ENCODE results near the gene CXXC4.

CXXC4 gene

DNA sequence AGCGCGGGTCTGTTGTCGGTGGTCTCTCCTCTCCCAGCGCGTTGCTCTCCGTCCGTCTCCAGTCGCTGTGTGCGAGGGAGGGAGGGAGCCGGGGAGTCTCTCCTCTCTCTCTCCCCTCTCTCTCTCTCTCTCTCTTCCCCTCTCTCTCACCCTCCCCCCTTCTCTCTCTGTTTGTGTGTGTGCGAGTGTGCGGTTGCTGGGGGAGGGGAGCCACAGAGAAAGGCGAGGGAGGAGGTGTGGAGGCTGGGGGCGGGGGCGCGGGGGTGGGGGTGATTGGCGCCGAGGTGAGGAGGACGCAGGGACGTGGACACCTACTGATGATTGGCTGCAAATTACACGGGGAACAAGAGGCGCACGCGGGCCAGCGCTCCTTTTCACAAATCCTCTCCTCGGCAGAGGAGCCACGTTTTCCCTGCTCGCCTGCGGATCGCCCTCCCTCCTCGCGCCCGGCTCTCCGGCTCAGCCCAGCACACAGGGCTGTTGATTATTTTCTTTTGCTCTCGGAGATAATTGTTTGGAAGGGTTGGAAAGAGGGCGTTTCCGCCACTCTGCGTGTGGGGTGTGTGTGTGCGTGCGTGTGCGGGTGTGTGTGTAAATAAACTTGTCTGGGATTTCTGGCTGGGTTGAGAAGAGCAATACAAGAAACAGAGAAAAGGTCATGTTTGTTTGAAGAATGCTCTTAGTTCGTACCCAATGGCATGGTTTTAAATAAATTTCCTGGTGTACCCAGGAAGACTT lies at the start of gene CXXC4:
Gene CXXC4 (minus strand): TSS at position 73 of the 738 bp plus-strand sequence. CDS start 3,092 bp downstream, outside the sequence.
- peak; percentile 85 for DNase-seq (ENCODE audit: low spot score)

DNA sequence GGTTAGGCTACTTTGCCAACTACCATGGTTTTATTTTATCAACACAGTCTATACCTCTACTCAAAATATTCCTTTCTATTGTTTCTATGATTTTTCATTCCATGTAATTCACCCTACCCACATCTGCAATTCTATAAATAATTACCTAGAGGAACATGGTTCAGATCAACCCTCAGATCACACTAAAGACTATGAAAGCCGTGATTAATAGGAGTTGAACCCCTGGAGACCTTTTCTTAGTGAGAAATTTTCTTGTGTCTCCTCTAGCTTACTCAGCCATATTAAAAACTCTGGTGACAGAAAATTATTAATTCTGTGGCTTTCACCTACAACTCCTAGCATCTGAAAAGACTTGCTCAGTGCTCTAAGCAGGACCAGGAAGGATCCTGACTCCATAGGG lies 38.5 kb upstream of the CXXC4 start:
- DNase-seq (ENCODE audit: low spot score): no peak

DNA sequence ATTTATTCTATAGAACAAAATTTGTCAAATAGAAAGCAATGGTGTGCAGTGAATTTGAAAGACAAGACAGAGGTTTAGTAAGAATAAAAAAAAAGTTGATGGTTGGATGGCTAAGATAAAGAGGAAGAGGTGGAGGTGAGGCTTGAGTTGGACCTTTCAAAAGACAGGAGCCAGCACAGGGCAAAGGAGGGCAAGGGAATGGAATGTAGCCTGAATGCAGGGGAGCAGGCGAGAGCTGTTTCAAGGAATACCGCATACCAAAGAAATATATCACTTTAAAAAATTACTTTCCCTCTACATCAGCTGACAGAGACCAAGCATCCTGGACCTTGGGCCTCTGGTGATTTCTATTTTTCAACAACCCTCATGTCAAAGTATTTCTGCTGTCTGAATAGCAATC lies 38.0 kb upstream of the CXXC4 start:
- DNase-seq (ENCODE audit: low spot score): no peak

DNA sequence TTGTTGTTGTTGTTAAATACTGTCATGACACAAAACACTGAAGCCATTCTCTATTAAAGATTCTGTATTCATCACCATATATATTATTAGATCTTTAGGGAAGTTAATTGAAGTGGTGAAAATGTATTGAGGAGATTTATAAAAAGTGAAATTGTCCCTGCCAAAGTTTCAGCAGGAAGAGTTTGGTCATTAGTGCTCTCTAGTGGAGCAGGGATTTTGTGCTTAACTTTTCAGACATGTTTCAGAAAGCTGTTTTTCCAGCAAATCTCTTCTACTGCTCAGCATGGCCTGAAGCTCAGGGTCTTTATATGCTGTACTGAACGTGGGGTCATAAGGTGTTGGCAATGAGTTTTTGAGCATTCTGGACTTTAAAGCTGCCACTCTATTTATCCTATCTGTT lies 36.7 kb upstream of the CXXC4 start:
- DNase-seq (ENCODE audit: low spot score): peak; percentile 55

DNA sequence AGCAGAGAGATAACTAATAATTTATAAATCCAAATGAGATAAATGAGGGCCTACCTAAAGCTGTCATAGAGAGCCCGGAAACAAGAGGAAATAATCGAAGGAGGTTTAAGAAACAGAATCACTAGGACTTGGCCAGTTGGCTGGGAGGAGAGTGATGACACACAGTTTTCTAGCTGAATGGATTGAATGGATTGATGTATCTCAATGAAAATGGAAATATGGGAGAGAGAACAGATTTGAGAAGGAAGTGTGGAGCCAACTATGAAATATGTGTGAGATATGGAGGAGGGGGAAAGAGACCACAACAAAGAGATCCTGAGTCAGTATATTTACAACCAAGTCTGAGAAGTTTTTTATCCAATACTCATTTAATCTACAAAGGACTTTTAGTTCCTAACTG lies 35.7 kb upstream of the CXXC4 start:
- no peak for DNase-seq (ENCODE audit: low spot score)

DNA sequence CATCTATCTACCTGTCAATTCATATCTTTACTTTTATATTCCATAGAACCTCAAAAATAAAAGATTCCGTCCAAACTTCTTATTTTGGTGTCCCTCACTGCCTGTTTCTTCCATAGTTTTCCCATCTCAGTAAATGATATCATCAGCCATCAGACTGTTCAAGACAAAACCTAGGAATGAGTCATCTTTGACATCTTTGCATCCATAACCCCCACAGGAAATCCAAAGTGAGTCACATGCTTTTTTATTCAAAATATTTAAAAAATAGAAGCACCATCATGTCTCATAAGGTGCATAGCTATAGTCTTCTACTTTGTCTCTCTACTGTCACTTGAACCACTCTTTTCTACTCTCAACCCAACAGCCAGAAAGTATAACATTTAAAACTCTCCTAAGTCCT lies 29.9 kb upstream of the CXXC4 start:
- DNase-seq (ENCODE audit: low spot score): no peak

DNA sequence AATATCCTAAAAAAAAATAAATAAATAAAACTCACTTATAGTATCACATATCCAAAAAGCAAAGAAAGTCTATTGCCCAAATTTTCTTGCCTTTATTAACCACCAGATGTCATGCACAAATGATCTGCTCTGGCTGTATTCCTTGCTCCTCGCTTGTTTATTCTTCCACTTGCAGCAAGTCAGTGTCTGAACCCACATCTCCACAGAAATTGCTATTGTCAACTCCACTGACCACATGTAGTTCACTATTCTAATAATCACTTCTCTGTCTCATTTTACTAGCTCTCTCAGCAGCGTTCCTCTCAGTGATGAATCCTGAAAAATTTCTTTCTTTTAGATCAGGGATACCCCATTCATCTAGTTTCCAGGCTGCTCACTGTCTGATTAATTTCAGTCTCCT lies 29.3 kb upstream of the CXXC4 start:
- peak; percentile 64 for DNase-seq (ENCODE audit: low spot score)

DNA sequence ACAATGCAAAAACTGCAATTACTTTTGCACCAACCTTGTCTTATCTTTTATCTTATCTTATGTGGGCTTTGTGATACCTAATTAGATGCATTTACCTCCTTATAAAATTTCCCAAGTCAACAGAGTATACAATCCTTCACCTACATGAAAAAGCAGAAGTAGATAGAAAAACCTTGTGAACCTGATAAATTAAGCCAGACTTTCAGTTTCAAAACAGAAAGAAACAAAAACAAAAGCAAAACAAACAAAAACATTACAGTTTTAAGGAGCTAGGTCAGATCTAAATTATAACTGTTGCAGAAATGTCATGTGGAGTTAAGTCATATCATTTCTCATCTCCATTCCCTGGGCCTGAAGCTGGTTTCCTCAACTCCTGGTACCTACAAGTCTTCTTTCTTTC lies 24.9 kb upstream of the CXXC4 start:
- no peak for DNase-seq (ENCODE audit: low spot score)

DNA sequence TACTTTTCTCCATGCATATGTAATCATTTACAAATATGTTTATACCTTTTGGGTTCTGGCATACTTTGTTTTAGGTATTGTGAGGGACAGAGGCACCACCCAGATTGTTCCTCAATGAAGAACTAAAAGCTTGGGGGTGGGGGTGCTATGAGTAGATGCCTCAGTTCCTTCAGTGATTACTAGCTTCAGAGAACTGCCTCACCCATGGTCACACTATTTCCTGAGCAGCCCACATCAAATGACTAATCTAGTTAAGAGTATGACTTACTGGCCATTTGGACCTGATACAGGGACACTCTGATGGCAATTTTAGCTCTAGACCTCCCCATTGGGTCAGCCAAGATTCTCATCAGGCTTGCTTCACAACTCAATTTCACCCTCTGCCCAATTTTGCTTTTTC lies 22.2 kb upstream of the CXXC4 start:
- DNase-seq (ENCODE audit: low spot score): no peak

DNA sequence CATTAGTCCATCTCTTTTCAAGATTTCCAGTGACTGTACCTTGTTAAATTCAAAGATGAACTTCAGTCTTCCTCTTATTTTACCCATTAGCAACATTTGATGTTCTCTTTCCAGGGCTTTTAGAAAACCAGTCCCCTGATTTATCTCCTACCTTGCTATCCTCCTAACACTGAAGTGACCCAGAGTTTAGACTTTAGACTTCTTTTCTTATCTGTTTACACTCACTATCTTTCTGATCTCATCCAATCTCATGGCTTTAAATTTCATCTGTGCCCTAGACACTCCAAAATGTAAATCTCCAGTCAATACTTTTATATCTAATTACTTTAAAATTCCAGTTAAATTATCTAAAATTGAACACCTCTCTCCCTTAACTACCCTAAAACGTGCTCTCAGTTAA lies 13.5 kb upstream of the CXXC4 start:
- no peak for DNase-seq (ENCODE audit: low spot score)

DNA sequence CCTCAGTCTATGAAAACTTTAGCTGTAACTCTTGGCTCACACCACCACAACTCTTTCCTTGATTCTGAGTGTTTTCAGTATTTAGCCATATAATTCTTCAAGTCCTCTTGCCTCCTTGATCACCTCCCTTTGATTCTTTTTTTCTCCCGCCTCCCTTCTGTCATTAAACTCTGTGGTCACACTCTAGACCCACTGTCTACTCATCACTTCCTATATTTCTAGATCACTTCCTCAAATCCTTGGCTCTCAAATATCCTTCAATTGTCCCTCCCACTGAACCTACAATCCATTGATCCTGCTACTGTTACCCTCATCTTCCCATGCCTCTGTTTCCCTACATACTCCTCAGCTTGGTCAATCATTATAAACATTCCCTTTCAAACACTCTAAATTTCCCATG lies 12.4 kb upstream of the CXXC4 start:
- DNase-seq (ENCODE audit: low spot score): no peak

DNA sequence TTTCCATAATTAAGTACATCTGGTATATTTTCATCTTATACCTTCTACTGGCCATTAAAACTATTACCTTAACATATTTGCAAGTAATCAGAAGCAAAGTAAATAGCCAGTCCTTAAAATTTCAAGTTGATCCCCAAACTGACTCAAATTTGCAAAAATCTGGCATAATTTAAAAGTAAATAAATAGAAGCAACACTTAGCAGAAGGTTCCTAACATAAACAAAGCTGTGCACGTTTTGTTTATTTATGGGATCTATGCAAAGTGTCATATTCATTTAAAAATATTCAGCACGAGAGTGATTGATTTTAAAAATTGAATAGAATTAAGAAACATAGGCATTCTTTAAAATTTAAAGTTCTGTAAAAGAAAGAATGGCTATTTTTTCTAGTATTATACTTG lies 9.8 kb upstream of the CXXC4 start:
- no peak for DNase-seq (ENCODE audit: low spot score)

DNA sequence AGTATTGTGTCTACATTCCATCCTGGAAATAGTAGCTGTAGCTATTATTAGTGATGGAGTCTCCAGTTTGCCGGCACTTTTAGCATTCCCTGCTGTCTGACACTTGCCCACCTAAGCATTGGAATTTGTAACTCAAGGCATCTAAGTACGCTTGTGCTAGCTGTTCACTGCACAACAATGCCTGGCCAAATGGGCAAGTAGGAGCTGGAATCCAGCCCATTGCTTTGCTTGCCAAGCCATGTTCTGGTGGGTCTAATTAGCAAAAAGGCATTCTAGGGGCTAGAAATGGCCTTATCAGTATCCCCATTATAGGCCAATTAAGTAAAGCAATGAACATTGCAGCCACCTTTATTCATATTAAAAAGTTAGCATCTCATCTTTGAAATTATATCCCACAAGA lies 7.8 kb upstream of the CXXC4 start:
- no peak for DNase-seq (ENCODE audit: low spot score)

DNA sequence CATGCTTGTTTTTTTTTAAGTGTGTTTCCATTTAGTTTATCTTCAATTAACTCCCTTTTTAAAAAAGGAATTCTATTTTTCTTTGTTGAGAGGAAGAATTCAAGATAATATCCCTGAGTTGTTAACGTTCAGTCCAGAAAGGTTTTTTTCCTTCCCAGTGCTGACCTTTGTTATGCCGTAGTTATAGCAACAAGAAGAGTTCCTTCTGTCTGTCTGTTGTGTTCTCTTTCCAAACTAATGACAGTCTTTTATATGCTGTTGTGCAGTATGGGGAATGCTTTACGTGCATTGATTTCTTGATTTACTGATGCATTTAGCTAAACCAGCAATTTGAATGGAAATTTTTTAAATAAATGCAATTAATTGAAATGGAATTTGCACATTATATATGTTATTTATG lies 6.6 kb upstream of the CXXC4 start:
- DNase-seq (ENCODE audit: low spot score): no peak

DNA sequence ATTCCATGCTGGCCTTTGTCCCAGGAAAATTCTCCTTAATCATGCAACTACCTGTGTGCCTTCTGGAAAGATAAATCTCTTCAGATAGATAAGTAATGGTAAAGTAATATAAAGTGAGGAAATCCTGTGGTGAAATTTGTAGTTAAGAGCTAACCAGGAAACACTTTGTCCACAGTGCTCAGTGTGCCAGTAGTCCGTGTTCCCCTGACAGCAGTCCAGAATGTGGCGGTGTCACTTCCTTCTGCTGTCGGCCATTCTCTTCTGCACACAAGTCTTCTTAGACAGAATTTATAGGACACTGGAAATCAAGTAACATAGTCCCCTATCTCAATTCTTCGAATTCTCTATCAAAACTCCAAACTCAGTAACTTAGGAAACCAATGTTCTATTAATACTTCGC lies 5.7 kb upstream of the CXXC4 start:
- peak; percentile 20 for DNase-seq (ENCODE audit: low spot score)

DNA sequence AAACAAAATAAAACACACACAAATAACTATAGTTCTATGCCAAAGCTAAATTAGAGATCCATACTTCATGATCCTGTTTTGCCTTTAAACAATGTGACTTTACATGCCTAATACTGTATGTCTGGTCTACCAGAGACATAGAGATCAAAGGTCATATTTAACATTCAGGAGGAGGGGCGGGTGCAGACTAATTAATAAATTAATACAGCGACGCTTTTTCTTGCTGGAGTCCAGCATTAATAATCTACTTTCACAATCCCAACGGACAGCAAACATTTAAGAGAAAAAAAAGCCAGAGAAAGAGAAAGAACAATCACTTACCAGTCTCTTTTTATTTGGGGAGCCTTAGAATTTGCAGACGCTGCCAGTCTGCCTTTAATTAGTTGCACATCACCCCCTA lies 509 bp downstream of the CXXC4 start:
- peak; percentile 51 for DNase-seq (ENCODE audit: low spot score)

DNA sequence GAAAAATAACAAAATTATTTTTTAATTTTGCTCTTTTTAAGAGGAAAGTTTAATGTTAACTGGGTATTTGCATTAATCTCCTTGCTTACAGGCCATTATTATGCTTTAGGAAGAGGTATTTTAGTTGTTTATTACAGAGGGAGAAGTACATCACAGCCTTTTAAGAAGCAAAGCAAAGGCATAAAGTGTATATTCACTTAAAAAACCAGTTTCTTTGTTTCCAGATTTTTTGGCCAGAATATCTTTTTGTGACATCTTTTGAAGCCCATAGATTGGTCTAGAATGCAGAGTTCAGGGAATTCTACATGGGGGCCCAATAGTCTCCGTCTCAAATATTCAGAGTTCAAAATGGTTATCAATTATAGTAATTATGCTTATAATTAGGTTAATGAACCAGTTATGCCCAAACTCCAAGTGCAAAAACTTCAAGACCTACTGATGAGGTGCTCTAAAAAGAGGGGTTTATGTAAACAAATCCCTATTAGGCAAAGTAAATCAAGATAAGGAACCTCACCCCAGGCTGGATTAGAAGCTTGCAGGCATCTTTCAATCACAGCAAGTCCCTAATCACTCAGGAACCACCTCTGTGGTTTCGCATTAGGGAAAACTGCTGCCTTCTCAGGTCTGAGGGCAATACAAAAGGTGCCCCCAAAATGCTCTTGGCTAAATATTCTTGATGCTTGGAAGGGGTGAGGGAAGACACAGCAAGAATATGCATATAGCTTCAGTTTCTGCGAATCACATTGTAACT lies 1.4 kb downstream of the CXXC4 start:
- DNase-seq (ENCODE audit: low spot score): peak; percentile 68

DNA sequence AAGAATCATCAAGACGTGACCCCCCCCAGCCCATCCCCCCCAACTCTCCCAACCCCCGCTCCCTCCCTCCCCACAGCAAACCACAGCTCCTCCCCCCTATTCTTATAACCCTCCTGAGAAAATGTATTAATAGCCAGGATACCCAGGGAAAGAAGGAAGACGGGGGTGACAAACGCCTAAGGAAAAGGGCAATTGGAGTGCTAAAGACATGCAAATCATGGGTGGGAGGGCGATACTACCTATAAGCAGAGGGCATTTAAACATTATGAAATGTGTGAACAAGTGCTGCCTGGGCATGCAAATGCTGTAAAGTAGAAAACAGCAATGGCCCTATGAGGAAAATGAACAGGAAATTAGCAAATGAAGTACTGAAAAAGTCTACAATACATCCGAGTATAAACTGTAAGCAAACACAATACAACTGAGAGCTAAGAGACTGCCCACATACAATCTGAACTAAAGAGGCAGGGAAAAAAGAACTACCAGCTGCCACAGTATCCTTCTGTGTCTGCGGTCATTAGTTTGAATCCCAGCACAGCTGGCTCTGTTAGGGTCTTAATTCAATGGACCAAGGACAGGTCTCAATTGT lies 2.4 kb downstream of the CXXC4 start:
- peak; percentile 79 for DNase-seq (ENCODE audit: low spot score)

DNA sequence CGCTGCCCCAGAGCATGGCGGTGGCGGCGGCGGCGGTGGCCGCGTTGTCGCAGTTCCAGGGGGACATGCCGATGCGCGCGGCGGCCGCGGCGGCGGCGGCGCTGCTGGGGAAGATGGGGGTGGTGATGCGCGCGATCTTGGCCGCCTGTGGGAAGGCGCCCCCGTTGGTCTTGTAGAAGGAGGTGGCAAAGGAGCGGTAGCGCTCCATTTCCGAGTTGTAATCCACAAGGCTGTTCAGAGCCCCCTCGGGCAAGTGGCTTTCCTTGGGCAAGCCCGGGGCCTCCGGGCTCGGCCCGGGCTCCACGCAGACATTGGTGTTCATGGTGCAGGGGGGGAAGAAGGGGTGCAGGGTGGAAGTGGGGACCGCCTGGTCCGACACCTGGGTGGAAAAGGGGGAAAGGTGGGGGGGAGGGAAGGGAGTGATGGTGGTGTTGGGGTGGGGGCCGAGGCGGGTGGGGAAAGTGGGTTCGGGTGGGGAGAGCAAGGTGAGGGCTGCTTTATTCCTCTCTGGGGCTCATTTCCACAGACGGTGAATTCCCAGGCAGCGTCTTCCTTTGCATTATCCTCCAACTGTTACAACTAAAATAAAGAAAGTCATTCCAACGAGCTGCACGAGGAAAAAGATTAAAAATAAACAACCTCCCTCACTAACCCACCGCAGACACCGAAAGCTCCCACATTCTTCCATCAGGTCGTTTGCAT lies 3.1 kb downstream of the CXXC4 start:
- peak; percentile 40 for DNase-seq (ENCODE audit: low spot score)

DNA sequence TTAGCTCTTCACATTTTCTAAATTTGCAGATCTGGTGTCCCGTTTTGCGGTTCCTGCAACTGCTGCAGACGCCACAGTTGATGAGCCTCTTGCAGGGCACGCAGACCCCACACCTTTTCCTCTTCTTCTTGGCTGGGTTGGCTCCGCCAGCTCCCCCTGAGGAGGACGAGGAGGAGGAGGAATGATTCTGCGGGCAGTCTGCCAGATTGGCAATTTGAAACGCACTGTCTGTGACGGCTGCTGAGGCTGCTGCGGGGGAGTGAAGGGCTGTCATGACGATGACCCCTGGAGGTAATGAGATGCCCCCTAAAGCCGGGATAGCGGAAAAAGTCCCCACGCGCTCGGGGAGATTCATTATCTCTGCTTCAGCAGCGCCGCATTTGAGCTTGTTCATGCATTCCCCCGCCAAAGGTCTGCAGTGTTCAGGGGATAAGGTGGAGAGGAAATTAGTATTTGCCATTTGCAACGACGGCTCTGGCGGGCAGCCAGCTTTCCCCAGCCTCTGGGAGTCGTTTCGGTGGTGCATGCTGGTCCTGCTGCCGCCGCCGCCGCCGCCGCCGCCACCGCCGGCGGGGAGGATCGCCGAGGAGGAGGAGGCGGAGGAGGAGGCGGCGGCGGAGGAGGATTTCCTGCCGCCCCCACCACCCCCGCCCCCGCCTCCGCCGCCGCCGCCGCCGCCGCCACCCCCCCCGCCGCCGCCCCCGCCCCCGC lies 3.8 kb downstream of the CXXC4 start:
- peak; percentile 70 for DNase-seq (ENCODE audit: low spot score)

DNA sequence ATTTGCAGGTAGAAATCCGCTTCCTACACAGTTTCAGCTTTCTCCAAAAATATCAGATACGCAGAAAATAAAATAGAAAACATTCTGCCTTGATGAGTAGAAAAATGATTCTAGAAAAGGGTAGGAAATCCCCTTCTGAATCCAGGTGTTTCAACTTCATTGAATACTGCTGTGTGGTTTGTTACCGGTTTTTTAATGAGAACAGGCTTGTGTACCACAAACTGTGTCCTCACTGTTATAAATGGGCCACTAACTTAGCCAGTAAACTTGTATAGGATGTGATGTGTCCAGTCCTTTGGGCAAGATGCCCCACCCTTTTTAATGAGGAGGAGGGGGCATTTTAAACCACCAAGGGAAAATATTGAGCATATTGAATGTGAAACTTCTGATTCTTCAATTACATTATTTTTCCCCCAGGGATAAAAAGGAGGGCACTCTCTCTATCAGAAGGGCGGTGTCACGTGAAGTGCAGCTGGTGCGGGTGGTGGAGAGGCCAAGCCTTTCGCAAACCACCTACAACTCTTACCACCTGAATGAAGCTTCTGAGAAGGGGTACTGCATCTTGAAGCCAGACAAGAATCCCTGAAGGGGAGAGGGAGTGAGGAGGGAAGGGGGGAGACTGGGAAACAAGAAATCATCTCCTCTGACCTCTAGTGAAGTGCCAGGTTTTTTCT lies 4.5 kb downstream of the CXXC4 start:
- DNase-seq (ENCODE audit: low spot score): peak; percentile 74

DNA sequence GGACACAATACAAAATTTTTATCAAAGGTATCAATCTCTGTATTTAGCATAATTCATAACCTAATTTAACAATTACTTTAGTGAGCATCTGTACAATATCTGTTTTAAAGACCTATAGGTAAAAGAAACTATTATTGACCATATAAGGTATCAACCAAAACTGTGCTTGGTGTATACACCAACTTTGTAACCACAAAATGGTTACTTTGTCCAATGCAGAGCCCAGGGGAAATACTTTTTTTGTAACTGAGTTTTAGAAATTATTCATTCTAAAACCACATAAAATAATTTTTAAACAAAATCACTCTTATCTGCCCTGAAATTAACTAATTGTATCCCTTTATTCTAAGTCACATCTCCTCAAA lies 5.0 kb downstream of the CXXC4 start:
- peak; percentile 18 for DNase-seq (ENCODE audit: low spot score)

Measured in pons (tissue), 1 donor.